K562 (cell line): ENCODE results near the gene COG7. TPM values are rescaled to one million over a fixed set of nuclear protein-coding genes. Genes with fewer than 3 reads are reported as not detected.

Experiments
- ATAC-seq: fragments of 200-7000 bp; cut with Tn5 transposase; 3 replicates; pipeline ENCODE4 v1.9.1; 2020; ENCODE audit warnings: moderate library complexity
- BruUV-seq: library from RNA; stranded (reverse); fragments of 400-500 nt; replicated peaks from 2 replicates; lab custom pipeline; 2021; lab: Mats Ljungman, UMichigan
- CTCF ChIA-PET: fragments of 300-600 bp; formaldehyde crosslinking; extraction: SDS; loops from one replicate; lab custom pipeline; 2021; ENCODE audit warnings: low intra/inter-chr PET ratio; lab: Yijun Ruan, JAX
- POLR2A ChIA-PET: fragments of 300-600, 350-650 bp; sonication (Branson Sonifier 250); formaldehyde crosslinking; extraction: SDS; loops from one replicate; lab custom pipeline; 2021; ENCODE audit warnings: antibody characterized with exemption, inconsistent platforms; lab: Yijun Ruan, JAX
- DNase-seq, 4 experiments: peaks; one replicate each; pipeline versions ENCODE4 v3.0.0 to v3.0.0-alpha.2; 2011 to 2018; ENCODE audit warnings: low spot score in 3 of 4, mixed read lengths in 3 of 4; ENCODE audit errors: extremely low read depth in 1 of 4
- FAIRE-seq: peaks from 2 replicates; lab custom pipeline; 2011; peaks lifted over from hg19 to GRCh38; lab: Jason Lieb, UNC
- H2AFZ ChIP-seq: 2 replicates; pipeline ENCODE4 v1.6.0; 2011; ENCODE audit warnings: low read depth, low read length, control low read depth, inconsistent platforms
- H3K27ac ChIP-seq: fragments of 200-600 bp; 3 replicates; pipeline ENCODE4 v1.8.0; 2011; ENCODE audit warnings: low read depth, mild to moderate bottlenecking, control low read depth, inconsistent platforms, low read length, moderate library complexity, mixed read lengths; ENCODE audit errors: extremely low read depth
- H3K27me3 ChIP-seq, 2 experiments: fragments of 300-600 bp in 1 of 2; 2 replicates in 1 of 2; 3 replicates in 1 of 2; pipeline versions ENCODE4 v1.6.0 to v1.8.0; 2011; ENCODE audit warnings: inconsistent platforms in 2 of 2, low read length in 2 of 2, mild to moderate bottlenecking in 1 of 2, mixed read lengths in 1 of 2, moderate library complexity in 1 of 2; ENCODE audit not compliant: control insufficient read depth in 2 of 2, insufficient read depth in 2 of 2
- H3K36me3 ChIP-seq: fragments of 300-600 bp; 3 replicates; pipeline ENCODE4 v1.8.0; 2011; ENCODE audit warnings: mild to moderate bottlenecking, low read length, inconsistent platforms; ENCODE audit not compliant: control insufficient read depth, insufficient read depth
- H3K4me1 ChIP-seq, 2 experiments: fragments of 200-600 bp in 1 of 2; replicated peaks in 1 of 2; 2 replicates in 1 of 2; 3 replicates in 1 of 2; pipeline versions ENCODE4 v1.5.1 to v1.8.0; 2011; ENCODE audit warnings: inconsistent platforms in 2 of 2, low read length in 2 of 2, mild to moderate bottlenecking in 1 of 2, mixed read lengths in 1 of 2, moderate library complexity in 1 of 2; ENCODE audit not compliant: control insufficient read depth in 2 of 2, insufficient read depth in 2 of 2
- H3K4me2 ChIP-seq: 2 replicates; pipeline ENCODE4 v1.6.1; 2011; ENCODE audit warnings: low read length, control low read depth, inconsistent platforms, mixed read lengths; ENCODE audit not compliant: insufficient read depth
- H3K4me3 ChIP-seq: fragments of 200-600 bp; sonication (generic), shearing (Covaris generic); 2 replicates; pipeline ENCODE4 v1.5.1; 2016; ENCODE audit warnings: control low read depth, inconsistent platforms
- H3K79me2 ChIP-seq: fragments of 200-600 bp; 3 replicates; pipeline ENCODE4 v1.8.0; 2011; ENCODE audit warnings: low read length, inconsistent platforms; ENCODE audit not compliant: control insufficient read depth, insufficient read depth
- H3K9ac ChIP-seq, 2 experiments: 2 replicates each; pipeline versions ENCODE4 v1.6.0 to v1.6.1; 2011; ENCODE audit warnings: low read depth in 2 of 2, low read length in 2 of 2, control low read depth in 1 of 2, inconsistent platforms in 1 of 2, mild to moderate bottlenecking in 1 of 2, mixed read lengths in 1 of 2; ENCODE audit not compliant: insufficient read depth in 1 of 2
- H3K9me1 ChIP-seq: one replicate; pipeline ENCODE4 v1.6.0; 2011; ENCODE audit warnings: inconsistent platforms, mild to moderate bottlenecking, low read length, moderate library complexity; ENCODE audit not compliant: control insufficient read depth, insufficient read depth
- H3K9me3 ChIP-seq: replicated peaks from 2 replicates; pipeline ENCODE4 v1.5.1; 2011; ENCODE audit warnings: low read depth, low read length, inconsistent platforms; ENCODE audit not compliant: control insufficient read depth, insufficient read depth
- H4K20me1 ChIP-seq: replicated peaks from 2 replicates; pipeline ENCODE4 v1.6.1; 2011; ENCODE audit warnings: low read length, inconsistent platforms, mixed read lengths; ENCODE audit not compliant: control insufficient read depth, insufficient read depth
- MYNN ChIP-seq, 2 experiments: sonication (generic); formaldehyde crosslinking in 1 of 2; IDR thresholded peaks; 2 replicates each; pipeline versions ENCODE4 v1.5.0 to v1.6.1; 2016 to 2020; ENCODE audit warnings: antibody characterized with exemption in 1 of 2, missing genetic modification reagents in 1 of 2
- WGBS: fragments of 100-300 bp; shearing (Covaris generic); methylation state at CpG from one replicate; pipeline ENCODE4 v1.1.6; 2016; ENCODE audit warnings: low coverage, mixed read lengths; ENCODE audit not compliant: insufficient coverage; ENCODE audit errors: missing lambda C conversion rate; 5-methylcytosine and 5-hydroxymethylcytosine counted together
- in situ Hi-C: fragments of 300-500 bp; cut with MboI; formaldehyde crosslinking; loops from 4 replicates; pipeline ENCODE4 v1.15.0; 2018; ENCODE audit warnings: inconsistent platforms, mixed read lengths
- intact Hi-C: fragments of 100-400 bp; cut with micrococcal nuclease; formaldehyde crosslinking; loops from 2 replicates; pipeline ENCODE4 v1.14.2; 2022
- polyA plus RNA-seq, 8 experiments: library from polyadenylated mRNA; depleted of rRNA in 4 of 8; stranded (reverse) in 5 of 8; unstranded in 3 of 8; fragments of >200 nt; fragmentation: Nextera tagmentation in 2 of 8; fragmentation: Illumina TruSeq in 1 of 8; extraction: Ambion mirVana in 2 of 8; extraction: Trizol in 1 of 8; gene quantifications; 2 replicates each; pipeline versions ENCODE4 v1.2.1 to v1.2.3, GENCODE V29; 2011 to 2014; ENCODE audit warnings: inconsistent platforms in 1 of 8, missing spikeins in 1 of 8
- total RNA-seq, 7 experiments: library from RNA; depleted of rRNA in 6 of 7; stranded (reverse); fragments of >200 nt in 6 of 7; fragmentation: Illumina TruSeq in 2 of 7; extraction: Trizol in 2 of 7; gene quantifications; 2 replicates each; pipeline versions ENCODE4 v1.2.1 to v1.2.3, GENCODE V29; 2011 to 2021; ENCODE audit warnings: low replicate concordance in 1 of 7
- TF ChIP-seq, protein P1 (sequence below): fragments of 200-600 bp; sonication (generic); IDR thresholded peaks from one replicate; pipeline ENCODE4 v1.6.1; 2012; ENCODE audit warnings: mild to moderate bottlenecking, low read depth, low read length, inconsistent platforms
- TF ChIP-seq, protein P2 (sequence below): sonication (generic); formaldehyde crosslinking; IDR thresholded peaks from 2 replicates; pipeline ENCODE4 v1.8.0; 2022; ENCODE audit warnings: mild to moderate bottlenecking, missing genetic modification reagents, borderline replicate concordance

The COG7 gene
- total and polyA plus RNA-seq, 9 of the 15 experiments (the other 6 are each of a cell fraction or from before 2014, with no cell fraction given) = 3.8 to 17.6 (median 13.4) TPM

DNA sequence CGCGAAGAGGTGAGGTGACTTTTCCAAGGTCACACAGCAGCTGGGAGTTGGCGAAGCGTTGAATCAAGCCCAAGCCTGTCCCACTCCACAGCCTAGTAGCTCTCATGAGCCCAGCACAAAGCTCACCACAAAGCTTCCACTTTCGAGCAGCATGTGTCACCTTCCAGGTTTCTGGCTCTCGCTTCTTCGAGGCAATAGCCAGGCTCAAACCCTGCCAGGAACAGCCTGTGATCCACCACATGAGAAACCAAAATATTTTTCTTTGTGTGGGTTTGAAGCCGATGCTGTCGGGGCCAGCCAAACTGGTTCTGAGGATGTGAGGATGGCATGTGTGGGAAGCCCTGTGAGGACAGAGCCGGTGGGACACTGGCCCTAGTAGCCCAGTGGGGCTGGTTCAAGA is 68.1 kb downstream of the COG7 start:
- Histone ChIP-seq H2AFZ (no peak overlapping the region), H3K4me1 (peaks cover 0 to 5% of the 10 kb centered on the region in 2 experiments; a peak in 2 of 5 replicates), H3K79me2 (no peaks in the 10 kb centered on the region), H4K20me1 (peaks cover 4% of the 10 kb centered on the region), H3K9me1 (peaks cover 4% of the 10 kb centered on the region), H3K27me3 (peaks cover 4 to 20% of the 10 kb centered on the region in 2 experiments; a peak in 3 of 5 replicates), H3K9ac (no peak overlapping the region), H3K36me3 (peaks cover 5% of the 10 kb centered on the region; the same call in 1 of the 3 replicates), H3K9me3 (no peaks in the 10 kb centered on the region), H3K27ac (no peak overlapping the region), H3K4me2 (no peak overlapping the region), H3K4me3 (no peak overlapping the region)
- DNase-seq (no peak), ATAC-seq (no peak), FAIRE-seq (no peak)
- WGBS = 40% methylated on average over 10 of the region's 10 CpGs
- ChIA-PET CTCF (no interaction called here), POLR2A (interaction anchor here (1.5 kb wide), 1 partner anchor 48 kb away, joined by 3 read pairs; no protein-coding TSS in a partner anchor)
- no peak for TF ChIP-seq MYNN (IDR thresholded peaks at IDR 0.05)
- no peak for TF ChIP-seq MYNN (CRISPR knock-in tag; IDR thresholded peaks at IDR 0.05)
- TF ChIP-seq, protein P1, sequence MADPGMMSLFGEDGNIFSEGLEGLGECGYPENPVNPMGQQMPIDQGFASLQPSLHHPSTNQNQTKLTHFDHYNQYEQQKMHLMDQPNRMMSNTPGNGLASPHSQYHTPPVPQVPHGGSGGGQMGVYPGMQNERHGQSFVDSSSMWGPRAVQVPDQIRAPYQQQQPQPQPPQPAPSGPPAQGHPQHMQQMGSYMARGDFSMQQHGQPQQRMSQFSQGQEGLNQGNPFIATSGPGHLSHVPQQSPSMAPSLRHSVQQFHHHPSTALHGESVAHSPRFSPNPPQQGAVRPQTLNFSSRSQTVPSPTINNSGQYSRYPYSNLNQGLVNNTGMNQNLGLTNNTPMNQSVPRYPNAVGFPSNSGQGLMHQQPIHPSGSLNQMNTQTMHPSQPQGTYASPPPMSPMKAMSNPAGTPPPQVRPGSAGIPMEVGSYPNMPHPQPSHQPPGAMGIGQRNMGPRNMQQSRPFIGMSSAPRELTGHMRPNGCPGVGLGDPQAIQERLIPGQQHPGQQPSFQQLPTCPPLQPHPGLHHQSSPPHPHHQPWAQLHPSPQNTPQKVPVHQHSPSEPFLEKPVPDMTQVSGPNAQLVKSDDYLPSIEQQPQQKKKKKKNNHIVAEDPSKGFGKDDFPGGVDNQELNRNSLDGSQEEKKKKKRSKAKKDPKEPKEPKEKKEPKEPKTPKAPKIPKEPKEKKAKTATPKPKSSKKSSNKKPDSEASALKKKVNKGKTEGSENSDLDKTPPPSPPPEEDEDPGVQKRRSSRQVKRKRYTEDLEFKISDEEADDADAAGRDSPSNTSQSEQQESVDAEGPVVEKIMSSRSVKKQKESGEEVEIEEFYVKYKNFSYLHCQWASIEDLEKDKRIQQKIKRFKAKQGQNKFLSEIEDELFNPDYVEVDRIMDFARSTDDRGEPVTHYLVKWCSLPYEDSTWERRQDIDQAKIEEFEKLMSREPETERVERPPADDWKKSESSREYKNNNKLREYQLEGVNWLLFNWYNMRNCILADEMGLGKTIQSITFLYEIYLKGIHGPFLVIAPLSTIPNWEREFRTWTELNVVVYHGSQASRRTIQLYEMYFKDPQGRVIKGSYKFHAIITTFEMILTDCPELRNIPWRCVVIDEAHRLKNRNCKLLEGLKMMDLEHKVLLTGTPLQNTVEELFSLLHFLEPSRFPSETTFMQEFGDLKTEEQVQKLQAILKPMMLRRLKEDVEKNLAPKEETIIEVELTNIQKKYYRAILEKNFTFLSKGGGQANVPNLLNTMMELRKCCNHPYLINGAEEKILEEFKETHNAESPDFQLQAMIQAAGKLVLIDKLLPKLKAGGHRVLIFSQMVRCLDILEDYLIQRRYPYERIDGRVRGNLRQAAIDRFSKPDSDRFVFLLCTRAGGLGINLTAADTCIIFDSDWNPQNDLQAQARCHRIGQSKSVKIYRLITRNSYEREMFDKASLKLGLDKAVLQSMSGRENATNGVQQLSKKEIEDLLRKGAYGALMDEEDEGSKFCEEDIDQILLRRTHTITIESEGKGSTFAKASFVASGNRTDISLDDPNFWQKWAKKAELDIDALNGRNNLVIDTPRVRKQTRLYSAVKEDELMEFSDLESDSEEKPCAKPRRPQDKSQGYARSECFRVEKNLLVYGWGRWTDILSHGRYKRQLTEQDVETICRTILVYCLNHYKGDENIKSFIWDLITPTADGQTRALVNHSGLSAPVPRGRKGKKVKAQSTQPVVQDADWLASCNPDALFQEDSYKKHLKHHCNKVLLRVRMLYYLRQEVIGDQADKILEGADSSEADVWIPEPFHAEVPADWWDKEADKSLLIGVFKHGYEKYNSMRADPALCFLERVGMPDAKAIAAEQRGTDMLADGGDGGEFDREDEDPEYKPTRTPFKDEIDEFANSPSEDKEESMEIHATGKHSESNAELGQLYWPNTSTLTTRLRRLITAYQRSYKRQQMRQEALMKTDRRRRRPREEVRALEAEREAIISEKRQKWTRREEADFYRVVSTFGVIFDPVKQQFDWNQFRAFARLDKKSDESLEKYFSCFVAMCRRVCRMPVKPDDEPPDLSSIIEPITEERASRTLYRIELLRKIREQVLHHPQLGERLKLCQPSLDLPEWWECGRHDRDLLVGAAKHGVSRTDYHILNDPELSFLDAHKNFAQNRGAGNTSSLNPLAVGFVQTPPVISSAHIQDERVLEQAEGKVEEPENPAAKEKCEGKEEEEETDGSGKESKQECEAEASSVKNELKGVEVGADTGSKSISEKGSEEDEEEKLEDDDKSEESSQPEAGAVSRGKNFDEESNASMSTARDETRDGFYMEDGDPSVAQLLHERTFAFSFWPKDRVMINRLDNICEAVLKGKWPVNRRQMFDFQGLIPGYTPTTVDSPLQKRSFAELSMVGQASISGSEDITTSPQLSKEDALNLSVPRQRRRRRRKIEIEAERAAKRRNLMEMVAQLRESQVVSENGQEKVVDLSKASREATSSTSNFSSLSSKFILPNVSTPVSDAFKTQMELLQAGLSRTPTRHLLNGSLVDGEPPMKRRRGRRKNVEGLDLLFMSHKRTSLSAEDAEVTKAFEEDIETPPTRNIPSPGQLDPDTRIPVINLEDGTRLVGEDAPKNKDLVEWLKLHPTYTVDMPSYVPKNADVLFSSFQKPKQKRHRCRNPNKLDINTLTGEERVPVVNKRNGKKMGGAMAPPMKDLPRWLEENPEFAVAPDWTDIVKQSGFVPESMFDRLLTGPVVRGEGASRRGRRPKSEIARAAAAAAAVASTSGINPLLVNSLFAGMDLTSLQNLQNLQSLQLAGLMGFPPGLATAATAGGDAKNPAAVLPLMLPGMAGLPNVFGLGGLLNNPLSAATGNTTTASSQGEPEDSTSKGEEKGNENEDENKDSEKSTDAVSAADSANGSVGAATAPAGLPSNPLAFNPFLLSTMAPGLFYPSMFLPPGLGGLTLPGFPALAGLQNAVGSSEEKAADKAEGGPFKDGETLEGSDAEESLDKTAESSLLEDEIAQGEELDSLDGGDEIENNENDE = no peak
- TF ChIP-seq, protein P2, sequence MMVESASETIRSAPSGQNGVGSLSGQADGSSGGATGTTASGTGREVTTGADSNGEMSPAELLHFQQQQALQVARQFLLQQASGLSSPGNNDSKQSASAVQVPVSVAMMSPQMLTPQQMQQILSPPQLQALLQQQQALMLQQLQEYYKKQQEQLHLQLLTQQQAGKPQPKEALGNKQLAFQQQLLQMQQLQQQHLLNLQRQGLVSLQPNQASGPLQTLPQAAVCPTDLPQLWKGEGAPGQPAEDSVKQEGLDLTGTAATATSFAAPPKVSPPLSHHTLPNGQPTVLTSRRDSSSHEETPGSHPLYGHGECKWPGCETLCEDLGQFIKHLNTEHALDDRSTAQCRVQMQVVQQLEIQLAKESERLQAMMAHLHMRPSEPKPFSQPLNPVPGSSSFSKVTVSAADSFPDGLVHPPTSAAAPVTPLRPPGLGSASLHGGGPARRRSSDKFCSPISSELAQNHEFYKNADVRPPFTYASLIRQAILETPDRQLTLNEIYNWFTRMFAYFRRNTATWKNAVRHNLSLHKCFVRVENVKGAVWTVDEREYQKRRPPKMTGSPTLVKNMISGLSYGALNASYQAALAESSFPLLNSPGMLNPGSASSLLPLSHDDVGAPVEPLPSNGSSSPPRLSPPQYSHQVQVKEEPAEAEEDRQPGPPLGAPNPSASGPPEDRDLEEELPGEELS (CRISPR knock-in tag) = no peak
- intact Hi-C loops (no loop called here), in situ Hi-C loops (no loop called here)
- BruUV-seq = no TSS peak
